ENCODE data around the gene PCDHB15. TPM values are rescaled to one million over a fixed set of nuclear protein-coding genes. Genes with fewer than 3 reads are reported as not detected.
"Not testable (repeated sequence)": the region's sequence is repeated elsewhere in the genome, so short reads cannot be mapped to it uniquely, and the experiment has no call there.

The PCDHB15 gene
- 1 to 10 TPM; 1.7 to 2.6 (median 2.4) TPM for total RNA-seq
- polyA plus RNA-seq: 1 to 10 TPM; 1.8 to 2.8 TPM

- TF ChIP-seq CTCF (IDR thresholded peaks at IDR 0.05): no peak
- peak within 1 kb of the TSS in 2 of 4 donors; percentile 1 to 26 for H3K4me3 ChIP-seq
- H3K4me1 ChIP-seq: no peaks in the 10 kb centered on the region
- no peak for FAIRE-seq
- ATAC-seq: peak in 2 of 4 donors; percentile 45 to 66
- DNase-seq: peak in 2 of 6 donors; percentile 34 to 56
- no peaks in the 10 kb centered on the region for H3K27me3 ChIP-seq
- no peaks in the 10 kb centered on the region for H3K36me3 ChIP-seq
- H3K9me3 ChIP-seq: peaks cover 0 to 14% (median 0%) of the 10 kb centered on the region in 4 donors
- no peak within 1 kb of the TSS for H3K27ac ChIP-seq
- intact Hi-C loops (cut with DNase I): no loop called here
- WGBS, 2 donors: 5% methylated on average over 16 of the region's 16 CpGs
Measured at GRCh38 chr5:141245250-141245717, at the start of gene PCDHB15. Gene PCDHB15, plus strand, starts transcription at chr5:141245395. Its CDS starts 184 bp downstream, at chr5:141245579.

GRCh38 chr5:141196363-141196762 is 48.8 kb upstream of the PCDHB15 start:
- FAIRE-seq (no peak), DNase-seq (no peak), ATAC-seq (no peak)
- Histone ChIP-seq H3K27ac (no peak overlapping the region), H3K36me3 (no peaks in the 10 kb centered on the region), H3K27me3 (peaks cover 0 to 8% (median 2%) of the 10 kb centered on the region in 4 donors), H3K9me3 (no peaks in the 10 kb centered on the region), H3K4me3 (no peak overlapping the region), H3K4me1 (no peaks in the 10 kb centered on the region)
- TF ChIP-seq CTCF (IDR thresholded peaks at IDR 0.05): no peak
- 21 to 25% methylated on average over 3 of the region's 3 CpGs for WGBS, 2 donors
- intact Hi-C loops (cut with DNase I): no loop called here

GRCh38 chr5:141199359-141200235 is 45.6 kb upstream of the PCDHB15 start, which contains the start of gene PCDHB11:
Gene PCDHB11, plus strand, starts transcription at chr5:141199627. Its CDS starts 148 bp downstream, at chr5:141199775.
- peak within 1 kb of the TSS in 1 of 4 donors; percentile 41 for H3K27ac ChIP-seq
- intact Hi-C loops (cut with DNase I): loop anchor here in 1 of 3 donors (10.0 kb wide), 1 partner anchor 365 kb away; no protein-coding TSS in a partner anchor
- no peak for FAIRE-seq
- H3K9me3 ChIP-seq: no peaks in the 10 kb centered on the region
- no peaks in the 10 kb centered on the region for H3K36me3 ChIP-seq
- 15 to 33% methylated on average over 21 of the region's 21 CpGs for WGBS, 2 donors
- H3K4me1 ChIP-seq: no peaks in the 10 kb centered on the region
- DNase-seq: peak in 2 of 6 donors; percentile 23 to 30
- H3K4me3 ChIP-seq: peak within 1 kb of the TSS in 2 of 4 donors; percentile 25 to 38
- ATAC-seq: peak; percentile 76 to 98 (median 84)
- TF ChIP-seq CTCF (IDR thresholded peaks at IDR 0.05): peak in 2 of 4 donors; percentile 10 to 26
- H3K27me3 ChIP-seq: peaks cover 0 to 8% (median 3%) of the 10 kb centered on the region in 4 donors

- WGBS, 2 donors: 43 to 44% methylated on average over 21 to 28 of the region's 38 CpGs
- H3K9me3 ChIP-seq, H3K36me3 ChIP-seq, H3K27ac ChIP-seq, H3K27me3 ChIP-seq, DNase-seq, FAIRE-seq, ATAC-seq, H3K4me3 ChIP-seq, H3K4me1 ChIP-seq: not testable (repeated sequence)
- intact Hi-C loops (cut with DNase I): loop anchor here in 1 of 3 donors (10.0 kb wide), 1 partner anchor 364 kb away; no protein-coding TSS in a partner anchor
Measured at GRCh38 chr5:141201126-141201525, 44.1 kb upstream of the PCDHB15 start.

- not testable (repeated sequence) for H3K36me3 ChIP-seq, ATAC-seq, FAIRE-seq, DNase-seq, H3K27ac ChIP-seq, H3K27me3 ChIP-seq, H3K4me3 ChIP-seq, H3K4me1 ChIP-seq, H3K9me3 ChIP-seq
- intact Hi-C loops (cut with DNase I): loop anchor here in 1 of 3 donors (10.0 kb wide), 1 partner anchor 363 kb away; no protein-coding TSS in a partner anchor
- WGBS, 2 donors: 44 to 48% methylated on average over 25 to 32 of the region's 35 CpGs
Measured at GRCh38 chr5:141201646-141202045, 43.5 kb upstream of the PCDHB15 start.

All from pancreas (tissue), 10 donors.